Esophagus (tissue), 2 donors: ENCODE results near the gene RGL3. TPM values are rescaled to one million over a fixed set of nuclear protein-coding genes. Genes with fewer than 3 reads are reported as not detected.

Source experiments
- H3K27ac ChIP-seq, 2 donors: one replicate each; pipeline ENCODE4 v1.5.1; 2013; ENCODE audit warnings: low read depth in 2 of 2, mild to moderate bottlenecking in 2 of 2, inconsistent platforms in 1 of 2, low read length in 1 of 2, moderate library complexity in 1 of 2
- H3K27me3 ChIP-seq, 2 donors: one replicate each; pipeline ENCODE4 v1.6.1; 2013; ENCODE audit warnings: low read length in 2 of 2, control low read depth in 1 of 2, mild to moderate bottlenecking in 1 of 2; ENCODE audit not compliant: insufficient read depth in 2 of 2, control insufficient read depth in 1 of 2
- H3K36me3 ChIP-seq, 2 donors: one replicate each; pipeline ENCODE4 v1.6.1; 2013; ENCODE audit warnings: low read length in 1 of 2; ENCODE audit not compliant: control insufficient read depth in 2 of 2, insufficient read depth in 2 of 2
- H3K4me1 ChIP-seq, 2 donors: one replicate each; pipeline ENCODE4 v1.6.1; 2013; ENCODE audit warnings: low read length in 1 of 2; ENCODE audit not compliant: control insufficient read depth in 2 of 2, insufficient read depth in 2 of 2
- H3K4me3 ChIP-seq, 2 donors: one replicate each; pipeline ENCODE4 v1.5.1; 2013; ENCODE audit warnings: low read length in 2 of 2, mild to moderate bottlenecking in 2 of 2, low read depth in 1 of 2, moderate library complexity in 1 of 2
- H3K9me3 ChIP-seq, 2 donors: one replicate each; pipeline ENCODE4 v1.6.1; 2013; ENCODE audit warnings: mild to moderate bottlenecking in 2 of 2, low read depth in 1 of 2, low read length in 1 of 2, moderate library complexity in 1 of 2; ENCODE audit not compliant: control insufficient read depth in 2 of 2, insufficient read depth in 1 of 2
- WGBS, 2 donors: extraction: QIAGEN DNeasy Blood & Tissue Kit; methylation state at CpG; one replicate each; pipeline ENCODE4 v1.1.7; 2013; 5-methylcytosine and 5-hydroxymethylcytosine counted together
- polyA plus RNA-seq, 2 donors: library from polyadenylated mRNA; stranded (reverse); fragments of 200-250 nt; gene quantifications; one replicate each; pipeline ENCODE4 v1.2.3, GENCODE V29; 2013
- donor health status: healthy with polysubstance abuse.
- donor health status: Bipolar disorder and iron deficiency.

The RGL3 gene
- polyA plus RNA-seq, 2 donors = 0.87 to 3.6 TPM

GRCh38 chr19:11405846-11406643, 13.1 kb downstream of the RGL3 start:
- Histone ChIP-seq H3K27ac (no peak overlapping the region), H3K4me3 (no peak overlapping the region), H3K27me3 (no peaks in the 10 kb centered on the region), H3K4me1 (no peaks in the 10 kb centered on the region), H3K9me3 (no peaks in the 10 kb centered on the region), H3K36me3 (no peaks in the 10 kb centered on the region)
- WGBS, 2 donors = 48 to 50% methylated on average over 44 of the region's 44 CpGs

- no peak overlapping the region for H3K27ac ChIP-seq
- H3K4me1 ChIP-seq = no peaks in the 10 kb centered on the region
- WGBS, 2 donors = 71% methylated on average over 9 of the region's 9 CpGs
- H3K36me3 ChIP-seq = no peaks in the 10 kb centered on the region
- no peaks in the 10 kb centered on the region for H3K27me3 ChIP-seq
- H3K9me3 ChIP-seq = no peaks in the 10 kb centered on the region
- no peak overlapping the region for H3K4me3 ChIP-seq
Measured at GRCh38 chr19:11404588-11405222, 14.4 kb downstream of the RGL3 start.

GRCh38 chr19:11401808-11402543, 17.1 kb downstream of the RGL3 start:
- H3K36me3 ChIP-seq = no peaks in the 10 kb centered on the region
- H3K4me3 ChIP-seq = no peak overlapping the region
- H3K27me3 ChIP-seq = no peaks in the 10 kb centered on the region
- no peaks in the 10 kb centered on the region for H3K4me1 ChIP-seq
- no peaks in the 10 kb centered on the region for H3K9me3 ChIP-seq
- no peak overlapping the region for H3K27ac ChIP-seq
- 82 to 84% methylated on average over 9 of the region's 9 CpGs for WGBS, 2 donors

- no peaks in the 10 kb centered on the region for H3K27me3 ChIP-seq
- H3K9me3 ChIP-seq = no peaks in the 10 kb centered on the region
- no peak overlapping the region for H3K27ac ChIP-seq
- H3K4me1 ChIP-seq = no peaks in the 10 kb centered on the region
- 86 to 95% methylated on average over 1 of the region's 1 CpG for WGBS, 2 donors
- H3K4me3 ChIP-seq = no peak overlapping the region
- H3K36me3 ChIP-seq = no peaks in the 10 kb centered on the region
Measured at GRCh38 chr19:11400798-11401197, 18.3 kb downstream of the RGL3 start.

GRCh38 chr19:11399667-11400066, 19.4 kb downstream of the RGL3 start:
- Histone ChIP-seq H3K27ac (no peak overlapping the region), H3K36me3 (no peaks in the 10 kb centered on the region), H3K9me3 (no peaks in the 10 kb centered on the region), H3K4me1 (no peaks in the 10 kb centered on the region), H3K4me3 (no peak overlapping the region), H3K27me3 (no peaks in the 10 kb centered on the region)
- 88 to 92% methylated on average over 9 of the region's 9 CpGs for WGBS, 2 donors

GRCh38 chr19:11397089-11397610, 22.0 kb downstream of the RGL3 start:
- 90 to 92% methylated on average over 22 of the region's 22 CpGs for WGBS, 2 donors
- no peaks in the 10 kb centered on the region for H3K36me3 ChIP-seq
- no peak overlapping the region for H3K27ac ChIP-seq
- no peaks in the 10 kb centered on the region for H3K4me1 ChIP-seq
- no peaks in the 10 kb centered on the region for H3K9me3 ChIP-seq
- H3K4me3 ChIP-seq = no peak overlapping the region
- H3K27me3 ChIP-seq = no peaks in the 10 kb centered on the region

GRCh38 chr19:11390933-11391680, 28.0 kb downstream of the RGL3 start:
- WGBS, 2 donors = 74 to 83% methylated on average over 4 of the region's 4 CpGs
- H3K27me3 ChIP-seq = no peaks in the 10 kb centered on the region
- H3K27ac ChIP-seq = no peak overlapping the region
- no peaks in the 10 kb centered on the region for H3K9me3 ChIP-seq
- no peak overlapping the region for H3K4me3 ChIP-seq
- no peaks in the 10 kb centered on the region for H3K4me1 ChIP-seq
- no peaks in the 10 kb centered on the region for H3K36me3 ChIP-seq

- no peaks in the 10 kb centered on the region for H3K36me3 ChIP-seq
- no peaks in the 10 kb centered on the region for H3K27me3 ChIP-seq
- H3K4me3 ChIP-seq = no peak overlapping the region
- no peaks in the 10 kb centered on the region for H3K9me3 ChIP-seq
- 93 to 98% methylated on average over 2 of the region's 2 CpGs for WGBS, 2 donors
- H3K27ac ChIP-seq = no peak overlapping the region
- H3K4me1 ChIP-seq = no peaks in the 10 kb centered on the region
Measured at GRCh38 chr19:11390359-11390758, 28.8 kb downstream of the RGL3 start.
